CD1c-positive myeloid dendritic cell (primary cell): Measurements from ENCODE around the gene YIPF1.
A peak's percentile ranks its signal among the peaks of the same experiment; 100 is the strongest.

Experiments
- DNase-seq: peaks from one replicate; pipeline ENCODE4 v3.0.0-alpha.2; 2016; ENCODE audit errors: extremely low spot score

YIPF1 gene

DNA sequence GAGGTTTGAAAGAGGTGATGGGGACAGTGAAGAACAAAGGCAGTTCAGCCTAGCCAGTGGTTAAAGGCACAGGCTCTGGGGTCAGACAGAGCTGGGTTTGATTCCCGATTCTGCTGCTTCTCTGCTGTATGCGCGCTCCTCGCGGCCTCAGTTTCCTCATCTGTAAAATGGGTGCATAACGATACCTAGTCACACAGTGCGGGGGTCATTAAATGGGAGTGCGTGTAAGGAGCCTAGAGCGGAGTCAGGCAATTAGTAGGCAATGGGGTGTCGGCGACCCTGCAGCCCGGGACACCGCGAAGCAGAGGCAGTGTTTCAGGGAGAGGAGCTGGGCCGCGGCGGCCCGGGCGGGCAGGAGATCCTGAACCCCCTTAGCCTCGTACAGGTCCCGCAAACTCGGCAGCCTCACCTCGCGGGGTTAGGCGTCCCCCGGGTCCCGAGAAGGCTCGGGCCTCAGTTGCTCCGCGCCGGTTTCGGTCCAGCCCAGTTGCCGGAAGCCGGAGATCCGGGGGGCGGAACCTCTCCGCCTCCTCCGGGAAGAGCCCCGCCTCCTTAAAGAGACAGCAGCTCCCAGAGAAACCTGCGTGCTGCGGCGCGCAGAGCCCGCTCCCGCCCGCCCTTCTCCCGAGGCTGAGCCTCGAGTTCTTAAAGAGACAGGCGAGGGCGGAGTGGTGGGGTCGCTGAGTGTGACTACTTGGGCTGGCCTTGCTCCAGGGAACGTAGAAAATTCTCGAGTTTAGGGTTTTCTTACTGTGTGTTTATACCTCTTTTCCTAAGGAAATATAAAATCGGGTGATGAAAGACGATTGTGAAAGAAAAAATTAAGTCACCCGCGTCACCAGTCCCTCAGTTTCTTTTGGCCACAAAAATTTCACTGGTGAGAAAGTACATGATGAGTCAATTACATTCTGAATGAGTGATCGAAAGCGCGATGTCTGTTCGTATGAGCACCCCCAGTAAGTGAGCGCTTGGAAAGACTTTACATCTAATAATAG is at the start of gene YIPF1:
YIPF1 (minus strand) TSS at position 494 of the 995 bp plus-strand sequence. CDS start 860 bp downstream, outside the sequence.
- peak; percentile 87 for DNase-seq

- DNase-seq, result no peak
Measured at GRCh38 chr1:53938136-53938830, 48.7 kb upstream of the YIPF1 start.

DNA sequence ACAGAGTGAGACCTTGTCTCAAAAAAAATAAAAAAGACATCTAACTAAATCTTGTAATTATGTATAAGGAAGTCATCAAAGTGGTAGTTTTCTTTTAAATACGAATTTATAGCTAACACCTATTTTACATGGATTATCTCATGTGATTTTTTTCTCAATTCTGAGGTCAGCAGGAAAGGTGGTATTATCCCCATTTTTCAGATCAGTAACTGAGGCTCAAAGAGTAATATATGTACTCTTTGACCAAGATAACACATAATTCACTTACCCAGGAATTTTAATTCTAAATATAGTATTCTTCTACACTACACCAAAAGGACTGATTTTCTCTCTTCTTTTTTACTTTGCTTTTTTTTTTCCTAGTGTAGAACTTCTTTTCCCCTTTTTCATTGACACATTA is 46.8 kb upstream of the YIPF1 start:
- no peak for DNase-seq

GRCh38 chr1:53934170-53934765 is 44.7 kb upstream of the YIPF1 start:
- DNase-seq, result no peak

- DNase-seq, result no peak
Measured at GRCh38 chr1:53931523-53931922, 41.9 kb upstream of the YIPF1 start.

- DNase-seq, result no peak
Measured at GRCh38 chr1:53930932-53931331, 41.3 kb upstream of the YIPF1 start.

DNA sequence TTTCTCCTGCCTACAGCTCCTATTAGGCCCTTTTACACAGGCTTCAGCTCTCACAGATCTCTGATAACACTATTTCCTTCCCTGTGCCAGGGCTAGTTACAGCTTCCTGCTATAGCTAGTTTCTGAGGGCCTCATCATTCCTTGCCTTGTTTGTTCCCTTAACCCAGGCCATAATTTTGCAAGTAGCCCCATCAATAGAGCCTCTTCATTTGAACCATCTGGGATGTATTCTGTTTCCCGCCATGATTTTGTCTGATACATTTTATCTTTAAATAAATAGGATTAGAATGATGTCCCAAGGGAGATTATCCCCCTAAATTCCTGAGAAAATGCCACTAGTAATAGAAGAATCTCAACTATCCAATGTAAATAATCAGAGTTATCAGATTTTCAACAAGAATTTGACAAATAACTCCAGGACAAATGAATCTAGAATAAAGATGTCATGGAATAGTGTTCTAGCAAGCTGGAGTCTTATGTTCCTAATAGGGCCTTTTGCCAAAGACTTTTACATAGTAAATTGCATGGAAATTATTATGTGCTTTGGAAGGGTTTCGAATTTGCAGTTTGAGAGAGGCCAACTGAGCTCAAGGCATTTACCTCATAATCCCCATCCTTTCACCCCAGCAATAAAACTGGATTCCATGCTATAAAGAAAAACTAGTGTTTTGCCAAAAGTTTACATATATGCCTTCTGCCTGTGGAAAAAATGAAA is 39.8 kb upstream of the YIPF1 start:
- no peak for DNase-seq

- no peak for DNase-seq
Measured at GRCh38 chr1:53927376-53927881, 37.8 kb upstream of the YIPF1 start.

GRCh38 chr1:53919675-53920066 is 30.1 kb upstream of the YIPF1 start:
- DNase-seq, result no peak

- DNase-seq, result no peak
Measured at GRCh38 chr1:53918343-53918742, 28.7 kb upstream of the YIPF1 start.

GRCh38 chr1:53913352-53914033 is 23.9 kb upstream of the YIPF1 start:
- no peak for DNase-seq

GRCh38 chr1:53911442-53911841 is 21.8 kb upstream of the YIPF1 start:
- no peak for DNase-seq

- no peak for DNase-seq
Measured at GRCh38 chr1:53909946-53910345, 20.3 kb upstream of the YIPF1 start.

GRCh38 chr1:53906121-53906520 is 16.5 kb upstream of the YIPF1 start:
- no peak for DNase-seq

- DNase-seq, result no peak
Measured at GRCh38 chr1:53905509-53905908, 15.9 kb upstream of the YIPF1 start.

DNA sequence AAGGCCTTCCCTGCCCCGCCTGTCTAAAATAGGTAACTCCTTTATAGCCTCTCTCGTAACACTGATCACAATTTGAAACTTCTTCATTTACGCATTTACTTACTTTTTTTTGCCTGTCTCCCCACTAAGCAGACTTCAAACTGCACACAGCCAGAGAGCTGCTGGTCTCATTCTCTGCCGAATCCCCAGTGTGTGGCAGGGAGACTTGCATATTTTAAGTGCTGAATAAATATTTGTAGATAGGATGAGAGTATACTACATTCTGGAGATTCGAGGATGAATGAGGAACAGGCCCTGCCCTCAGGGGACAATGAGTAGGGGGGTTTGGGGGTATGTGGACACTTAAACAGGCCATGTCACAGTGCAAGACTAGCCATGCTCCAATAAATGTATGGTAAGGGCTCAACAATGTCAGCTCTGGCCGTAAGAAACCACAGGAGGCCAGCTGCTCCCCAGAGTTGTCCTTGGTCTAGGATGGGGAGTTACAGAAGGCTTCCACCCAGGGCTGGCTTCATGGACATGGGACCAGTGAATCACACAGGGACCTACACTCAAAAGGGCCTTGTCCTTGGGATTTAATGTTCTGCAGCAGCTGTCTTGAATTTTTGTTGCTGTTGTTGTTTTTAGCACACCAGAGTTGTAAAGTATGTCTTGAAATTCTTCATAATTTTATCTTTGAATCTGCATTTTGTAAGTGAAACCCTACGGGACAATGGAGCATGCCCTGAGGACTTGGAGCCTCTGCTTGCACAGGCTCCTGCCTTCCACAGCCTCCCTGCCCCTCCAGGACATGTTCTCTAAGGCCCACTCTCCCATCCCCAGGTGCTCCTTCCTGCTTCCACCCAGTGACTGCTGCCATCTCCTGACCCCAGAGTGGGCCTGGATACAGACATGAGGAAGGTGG is 12.9 kb upstream of the YIPF1 start:
- DNase-seq, result no peak

DNA sequence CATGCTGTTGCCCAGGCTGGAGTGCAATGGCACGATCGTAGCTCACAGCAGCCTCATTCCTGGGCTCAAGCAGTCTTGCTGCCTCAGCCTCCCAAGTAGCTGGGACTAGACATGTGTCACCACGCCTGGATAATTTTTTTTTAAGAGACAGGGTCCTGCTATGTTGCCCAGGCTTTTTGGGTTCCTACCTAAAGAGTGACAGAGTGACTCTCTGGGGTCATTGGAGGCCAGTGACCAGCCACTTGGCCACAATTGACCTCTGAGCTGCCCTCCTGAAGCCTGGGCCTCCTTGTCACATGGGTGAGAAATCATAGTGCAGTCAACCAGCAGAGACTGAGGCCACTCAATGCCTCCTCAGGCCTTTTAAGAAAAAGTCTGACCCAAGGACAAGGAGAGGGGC is 10.1 kb upstream of the YIPF1 start:
- no peak for DNase-seq

- DNase-seq, result no peak
Measured at GRCh38 chr1:53899206-53899628, 9.6 kb upstream of the YIPF1 start.

DNA sequence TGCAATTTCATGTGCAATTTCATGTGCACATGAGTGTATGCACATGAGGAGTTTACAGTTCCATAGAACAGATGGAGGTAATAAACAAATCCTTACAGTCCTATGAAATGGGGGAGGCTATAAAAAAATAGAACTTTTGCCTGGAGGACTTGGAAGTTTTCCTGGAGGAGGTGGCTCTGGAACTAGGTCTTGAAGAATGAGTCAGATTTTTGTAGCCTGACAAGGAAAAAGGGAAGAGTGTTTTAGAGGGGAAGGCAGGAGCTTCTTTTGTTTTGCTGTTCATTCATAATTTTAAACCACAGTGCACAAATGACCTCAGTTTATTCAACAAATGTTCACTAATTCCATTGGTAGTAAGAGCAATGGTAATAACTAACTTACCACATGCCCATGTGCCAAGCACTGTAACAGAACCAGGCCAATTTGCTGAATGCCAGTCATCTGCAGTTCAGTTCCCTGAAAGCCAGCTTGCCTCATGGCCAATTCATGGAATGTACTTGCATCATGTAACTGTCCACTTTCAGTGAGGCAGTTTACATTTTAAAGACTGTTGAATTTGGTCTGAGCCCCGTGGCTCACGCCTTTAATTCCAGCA is 7.1 kb upstream of the YIPF1 start:
- peak; percentile 32 for DNase-seq

- DNase-seq, result no peak
Measured at GRCh38 chr1:53895421-53895820, 5.8 kb upstream of the YIPF1 start.
